Liver (tissue), 9 donors: Measurements from ENCODE around the gene USH2A. TPM values are rescaled to one million over a fixed set of nuclear protein-coding genes. Genes with fewer than 3 reads are reported as not detected.

Experiments used
- DNase-seq: peaks from one replicate; pipeline ENCODE4 v3.0.0-alpha.2; 2017; ENCODE audit warnings: low spot score
- H3K27ac ChIP-seq, 2 donors: one replicate each; pipeline ENCODE4 v1.7.0; 2013; ENCODE audit warnings: inconsistent platforms in 2 of 2, low read length in 2 of 2, control low read depth in 1 of 2, low read depth in 1 of 2, mild to moderate bottlenecking in 1 of 2
- H3K27me3 ChIP-seq, 4 donors: one replicate each; pipeline versions ENCODE4 v1.6.1 to v1.7.0; 2013; ENCODE audit warnings: low read length in 3 of 4, inconsistent platforms in 1 of 4, mild to moderate bottlenecking in 1 of 4, moderate library complexity in 1 of 4; ENCODE audit not compliant: control insufficient read depth in 4 of 4, insufficient read depth in 4 of 4
- H3K36me3 ChIP-seq, 4 donors: one replicate each; pipeline versions ENCODE4 v1.6.1 to v1.7.0; 2013; ENCODE audit warnings: low read length in 3 of 4, mild to moderate bottlenecking in 3 of 4, low read depth in 1 of 4, moderate library complexity in 1 of 4; ENCODE audit not compliant: control insufficient read depth in 4 of 4, insufficient read depth in 3 of 4
- H3K4me1 ChIP-seq, 4 donors: one replicate each; pipeline versions ENCODE4 v1.6.1 to v1.7.0; 2013; ENCODE audit warnings: low read length in 3 of 4, mild to moderate bottlenecking in 3 of 4, moderate library complexity in 1 of 4; ENCODE audit not compliant: control insufficient read depth in 4 of 4, insufficient read depth in 4 of 4
- H3K4me3 ChIP-seq, 3 donors: one replicate each; pipeline versions ENCODE4 v1.6.1 to v1.7.0; 2013; ENCODE audit warnings: low read length in 3 of 3, control low read depth in 1 of 3, low read depth in 1 of 3, mild to moderate bottlenecking in 1 of 3
- H3K9ac ChIP-seq, 2 donors: one replicate each; pipeline ENCODE4 v1.7.0; 2013; ENCODE audit warnings: low read length in 2 of 2, mild to moderate bottlenecking in 2 of 2, moderate library complexity in 2 of 2, control low read depth in 1 of 2, low read depth in 1 of 2
- H3K9me3 ChIP-seq, 4 donors: one replicate each; pipeline versions ENCODE4 v1.6.1 to v1.7.0; 2013; ENCODE audit warnings: low read length in 3 of 4; ENCODE audit not compliant: control insufficient read depth in 4 of 4
- EGR1 ChIP-seq, 2 donors: IDR thresholded peaks; 2 replicates each; pipeline ENCODE4 v1.6.1; 2016 to 2018; ENCODE audit warnings: antibody characterized with exemption in 2 of 2, low read depth in 2 of 2
- FOXA1 ChIP-seq: IDR thresholded peaks from 2 replicates; pipeline ENCODE4 v1.6.1; 2016; ENCODE audit warnings: antibody characterized with exemption
- FOXA2 ChIP-seq: IDR thresholded peaks from 2 replicates; pipeline ENCODE4 v1.6.1; 2016; ENCODE audit warnings: antibody characterized with exemption
- GABPA ChIP-seq, 2 donors: IDR thresholded peaks in 1 of 2; conservative IDR thresholded peaks in 1 of 2; 2 replicates each; pipeline ENCODE4 v1.6.1; 2016; ENCODE audit warnings: antibody characterized with exemption in 2 of 2, mild to moderate bottlenecking in 1 of 2, moderate library complexity in 1 of 2
- HNF4A ChIP-seq, 2 donors: conservative IDR thresholded peaks; 2 replicates each; pipeline ENCODE4 v1.6.1; 2016; ENCODE audit warnings: antibody characterized with exemption in 2 of 2, mild to moderate bottlenecking in 2 of 2
- HNF4G ChIP-seq: IDR thresholded peaks from 2 replicates; pipeline ENCODE4 v1.6.1; 2016; ENCODE audit warnings: antibody characterized with exemption
- JUND ChIP-seq, 2 donors: IDR thresholded peaks; 2 replicates each; pipeline ENCODE4 v1.6.1; 2016; ENCODE audit warnings: antibody characterized with exemption in 2 of 2
- NR2F2 ChIP-seq: IDR thresholded peaks from 2 replicates; pipeline ENCODE4 v1.6.1; 2016; ENCODE audit warnings: antibody characterized with exemption
- RAD21 ChIP-seq, 2 donors: IDR thresholded peaks; 2 replicates each; pipeline ENCODE4 v1.6.1; 2016; ENCODE audit warnings: antibody characterized with exemption in 2 of 2, mild to moderate bottlenecking in 2 of 2
- RXRA ChIP-seq, 2 donors: IDR thresholded peaks; 2 replicates each; pipeline ENCODE4 v1.6.1; 2017 to 2018; ENCODE audit warnings: antibody characterized with exemption in 2 of 2, mild to moderate bottlenecking in 1 of 2
- SP1 ChIP-seq: IDR thresholded peaks from 2 replicates; pipeline ENCODE4 v1.6.1; 2018; ENCODE audit warnings: antibody characterized with exemption, mild to moderate bottlenecking
- TAF1 ChIP-seq: conservative IDR thresholded peaks from 2 replicates; pipeline ENCODE4 v1.6.1; 2016; ENCODE audit warnings: antibody characterized with exemption, mild to moderate bottlenecking
- YY1 ChIP-seq: IDR thresholded peaks from 2 replicates; pipeline ENCODE4 v1.6.1; 2016; ENCODE audit warnings: antibody characterized with exemption, mild to moderate bottlenecking
- WGBS: extraction: QIAGEN DNeasy Blood & Tissue Kit; methylation state at CpG from one replicate; pipeline ENCODE4 v1.1.7; 2013; 5-methylcytosine and 5-hydroxymethylcytosine counted together
- polyA plus RNA-seq, 2 donors: library from polyadenylated mRNA; stranded (reverse) in 1 of 2; unstranded in 1 of 2; fragments of 200-250 nt in 1 of 2; fragments of >200 nt in 1 of 2; fragmentation: Nextera tagmentation in 1 of 2; extraction: Ambion mirVana in 1 of 2; gene quantifications; one replicate each; pipeline versions ENCODE4 v1.2.1 to v1.2.3, GENCODE V29; 2013 to 2015
- total RNA-seq, 2 donors: library from RNA; depleted of rRNA; stranded (reverse); fragments of >200 nt; gene quantifications; one replicate each; pipeline ENCODE4 v1.2.3, GENCODE V29; 2014
- TF ChIP-seq, protein P1 (sequence below): fragments of 150-350 bp; IDR thresholded peaks from 2 replicates; pipeline ENCODE4 v1.5.1; 2017; ENCODE audit warnings: improper control_type of control experiment, low read depth, low read length; ENCODE audit not compliant: missing input control
- TF ChIP-seq, protein P2 (sequence below): IDR thresholded peaks from 2 replicates; pipeline ENCODE4 v1.6.1; 2016; ENCODE audit warnings: antibody characterized with exemption, mild to moderate bottlenecking
- TF ChIP-seq, protein P3 (sequence below): IDR thresholded peaks from 2 replicates; pipeline ENCODE4 v1.6.1; 2016; ENCODE audit warnings: antibody characterized with exemption
- TF ChIP-seq, protein P4 (sequence below): IDR thresholded peaks from 2 replicates; pipeline ENCODE4 v1.6.1; 2016; ENCODE audit warnings: antibody characterized with exemption
- TF ChIP-seq, protein P5 (sequence below): IDR thresholded peaks from 2 replicates; pipeline ENCODE4 v1.6.1; 2016; ENCODE audit warnings: antibody characterized with exemption
- donor health status: healthy.
- donor health status: healthy.
- donor health status: healthy.
- donor health status: healthy.
- donor health status: healthy.

USH2A gene
- total and polyA plus RNA-seq, 4 donors, result 0.14 to 1.0 (median 0.31) TPM

DNA sequence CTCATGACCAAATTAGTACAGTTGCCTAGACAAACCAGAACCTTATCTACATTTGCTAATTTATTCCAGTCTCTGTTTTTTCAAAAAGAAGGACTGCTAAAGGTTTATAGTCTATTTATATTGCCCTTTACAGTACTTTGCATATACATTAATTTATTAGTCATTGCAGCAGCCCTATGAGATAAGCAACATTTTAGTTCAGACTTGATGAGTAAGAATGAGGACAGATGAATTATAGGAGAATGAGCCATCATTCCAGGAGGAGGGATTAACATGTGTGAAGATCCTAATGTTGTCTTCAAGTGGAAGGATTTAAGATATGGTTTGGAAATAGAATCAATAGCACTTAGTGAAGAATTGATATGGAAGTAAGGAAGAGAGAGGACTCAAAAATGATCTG, 703.7 kb downstream of the USH2A start:
- Histone ChIP-seq H3K27me3 (no peaks in the 10 kb centered on the region), H3K36me3 (no peaks in the 10 kb centered on the region), H3K4me1 (peaks cover 3 to 16% (median 14%) of the 10 kb centered on the region in 4 donors), H3K4me3 (no peak overlapping the region), H3K9me3 (no peaks in the 10 kb centered on the region), H3K9ac (no peak overlapping the region), H3K27ac (no peak overlapping the region)
- no peak for TF ChIP-seq EGR1 (IDR thresholded peaks at IDR 0.05; ENCODE audit: low read depth in 2 of 2)
- no peak for TF ChIP-seq HNF4A (conservative IDR thresholded peaks at IDR 0.05)
- TF ChIP-seq, protein P1, sequence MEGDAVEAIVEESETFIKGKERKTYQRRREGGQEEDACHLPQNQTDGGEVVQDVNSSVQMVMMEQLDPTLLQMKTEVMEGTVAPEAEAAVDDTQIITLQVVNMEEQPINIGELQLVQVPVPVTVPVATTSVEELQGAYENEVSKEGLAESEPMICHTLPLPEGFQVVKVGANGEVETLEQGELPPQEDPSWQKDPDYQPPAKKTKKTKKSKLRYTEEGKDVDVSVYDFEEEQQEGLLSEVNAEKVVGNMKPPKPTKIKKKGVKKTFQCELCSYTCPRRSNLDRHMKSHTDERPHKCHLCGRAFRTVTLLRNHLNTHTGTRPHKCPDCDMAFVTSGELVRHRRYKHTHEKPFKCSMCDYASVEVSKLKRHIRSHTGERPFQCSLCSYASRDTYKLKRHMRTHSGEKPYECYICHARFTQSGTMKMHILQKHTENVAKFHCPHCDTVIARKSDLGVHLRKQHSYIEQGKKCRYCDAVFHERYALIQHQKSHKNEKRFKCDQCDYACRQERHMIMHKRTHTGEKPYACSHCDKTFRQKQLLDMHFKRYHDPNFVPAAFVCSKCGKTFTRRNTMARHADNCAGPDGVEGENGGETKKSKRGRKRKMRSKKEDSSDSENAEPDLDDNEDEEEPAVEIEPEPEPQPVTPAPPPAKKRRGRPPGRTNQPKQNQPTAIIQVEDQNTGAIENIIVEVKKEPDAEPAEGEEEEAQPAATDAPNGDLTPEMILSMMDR, result no peak
- TF ChIP-seq GABPA (IDR thresholded peaks at IDR 0.05 in 1 of 2, conservative IDR thresholded peaks at IDR 0.05 in 1 of 2), result no peak
- no peak for TF ChIP-seq FOXA1
- no peak for TF ChIP-seq TAF1
- no peak for TF ChIP-seq FOXA2
- no peak for DNase-seq

DNA sequence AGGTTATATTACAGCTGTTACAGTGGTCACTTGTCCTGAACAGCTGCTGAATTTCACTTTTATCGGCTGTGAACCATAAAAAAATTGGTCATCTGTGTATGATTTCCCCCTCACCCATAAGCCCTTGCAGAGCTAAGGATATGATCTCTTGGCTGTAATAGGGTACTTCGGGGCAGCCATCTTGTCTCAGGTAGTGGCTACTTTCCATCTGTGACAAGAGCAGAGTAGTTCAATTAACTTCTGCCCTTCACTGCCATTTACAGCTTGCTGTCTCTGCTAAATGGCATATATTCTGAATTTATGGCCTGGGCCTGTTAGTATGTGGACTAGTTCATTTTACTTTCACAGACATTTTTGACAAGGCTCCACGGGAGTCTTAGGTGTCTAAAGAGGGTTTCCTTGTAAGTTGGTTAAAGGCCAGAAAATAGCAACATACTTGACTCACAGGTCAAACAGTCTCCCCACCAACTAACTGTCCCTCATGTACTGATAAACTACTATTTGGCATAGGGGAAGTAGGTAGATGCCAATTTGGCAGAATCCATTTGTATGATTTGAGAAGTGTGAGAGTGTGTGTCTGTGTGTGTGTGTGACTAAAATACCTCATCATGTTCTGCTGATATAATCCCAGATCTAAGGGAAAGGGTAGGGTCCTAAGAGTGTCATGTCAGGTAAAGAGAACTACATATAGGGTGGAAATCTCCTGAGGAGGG, 704.5 kb downstream of the USH2A start:
- 38% methylated on average over 3 of the region's 3 CpGs for WGBS
- Histone ChIP-seq H3K36me3 (no peaks in the 10 kb centered on the region), H3K9me3 (no peaks in the 10 kb centered on the region), H3K9ac (no peak overlapping the region), H3K27ac (no peak overlapping the region), H3K4me1 (peaks cover 3 to 16% (median 14%) of the 10 kb centered on the region in 4 donors), H3K4me3 (no peak overlapping the region), H3K27me3 (no peaks in the 10 kb centered on the region)
- DNase-seq, result no peak
- TF ChIP-seq, protein P2, sequence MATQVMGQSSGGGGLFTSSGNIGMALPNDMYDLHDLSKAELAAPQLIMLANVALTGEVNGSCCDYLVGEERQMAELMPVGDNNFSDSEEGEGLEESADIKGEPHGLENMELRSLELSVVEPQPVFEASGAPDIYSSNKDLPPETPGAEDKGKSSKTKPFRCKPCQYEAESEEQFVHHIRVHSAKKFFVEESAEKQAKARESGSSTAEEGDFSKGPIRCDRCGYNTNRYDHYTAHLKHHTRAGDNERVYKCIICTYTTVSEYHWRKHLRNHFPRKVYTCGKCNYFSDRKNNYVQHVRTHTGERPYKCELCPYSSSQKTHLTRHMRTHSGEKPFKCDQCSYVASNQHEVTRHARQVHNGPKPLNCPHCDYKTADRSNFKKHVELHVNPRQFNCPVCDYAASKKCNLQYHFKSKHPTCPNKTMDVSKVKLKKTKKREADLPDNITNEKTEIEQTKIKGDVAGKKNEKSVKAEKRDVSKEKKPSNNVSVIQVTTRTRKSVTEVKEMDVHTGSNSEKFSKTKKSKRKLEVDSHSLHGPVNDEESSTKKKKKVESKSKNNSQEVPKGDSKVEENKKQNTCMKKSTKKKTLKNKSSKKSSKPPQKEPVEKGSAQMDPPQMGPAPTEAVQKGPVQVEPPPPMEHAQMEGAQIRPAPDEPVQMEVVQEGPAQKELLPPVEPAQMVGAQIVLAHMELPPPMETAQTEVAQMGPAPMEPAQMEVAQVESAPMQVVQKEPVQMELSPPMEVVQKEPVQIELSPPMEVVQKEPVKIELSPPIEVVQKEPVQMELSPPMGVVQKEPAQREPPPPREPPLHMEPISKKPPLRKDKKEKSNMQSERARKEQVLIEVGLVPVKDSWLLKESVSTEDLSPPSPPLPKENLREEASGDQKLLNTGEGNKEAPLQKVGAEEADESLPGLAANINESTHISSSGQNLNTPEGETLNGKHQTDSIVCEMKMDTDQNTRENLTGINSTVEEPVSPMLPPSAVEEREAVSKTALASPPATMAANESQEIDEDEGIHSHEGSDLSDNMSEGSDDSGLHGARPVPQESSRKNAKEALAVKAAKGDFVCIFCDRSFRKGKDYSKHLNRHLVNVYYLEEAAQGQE, result no peak
- TF ChIP-seq RAD21 (IDR thresholded peaks at IDR 0.05), result no peak
- TF ChIP-seq RXRA (IDR thresholded peaks at IDR 0.05), result no peak
- TF ChIP-seq, protein P3, sequence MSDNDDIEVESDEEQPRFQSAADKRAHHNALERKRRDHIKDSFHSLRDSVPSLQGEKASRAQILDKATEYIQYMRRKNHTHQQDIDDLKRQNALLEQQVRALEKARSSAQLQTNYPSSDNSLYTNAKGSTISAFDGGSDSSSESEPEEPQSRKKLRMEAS, result no peak
- no peak for TF ChIP-seq FOXA1
- TF ChIP-seq SP1, result no peak
- no peak for TF ChIP-seq FOXA2
- TF ChIP-seq EGR1 (IDR thresholded peaks at IDR 0.05; ENCODE audit: low read depth in 2 of 2), result no peak
- TF ChIP-seq JUND (IDR thresholded peaks at IDR 0.05), result no peak
- no peak for TF ChIP-seq YY1
- TF ChIP-seq, protein P4, sequence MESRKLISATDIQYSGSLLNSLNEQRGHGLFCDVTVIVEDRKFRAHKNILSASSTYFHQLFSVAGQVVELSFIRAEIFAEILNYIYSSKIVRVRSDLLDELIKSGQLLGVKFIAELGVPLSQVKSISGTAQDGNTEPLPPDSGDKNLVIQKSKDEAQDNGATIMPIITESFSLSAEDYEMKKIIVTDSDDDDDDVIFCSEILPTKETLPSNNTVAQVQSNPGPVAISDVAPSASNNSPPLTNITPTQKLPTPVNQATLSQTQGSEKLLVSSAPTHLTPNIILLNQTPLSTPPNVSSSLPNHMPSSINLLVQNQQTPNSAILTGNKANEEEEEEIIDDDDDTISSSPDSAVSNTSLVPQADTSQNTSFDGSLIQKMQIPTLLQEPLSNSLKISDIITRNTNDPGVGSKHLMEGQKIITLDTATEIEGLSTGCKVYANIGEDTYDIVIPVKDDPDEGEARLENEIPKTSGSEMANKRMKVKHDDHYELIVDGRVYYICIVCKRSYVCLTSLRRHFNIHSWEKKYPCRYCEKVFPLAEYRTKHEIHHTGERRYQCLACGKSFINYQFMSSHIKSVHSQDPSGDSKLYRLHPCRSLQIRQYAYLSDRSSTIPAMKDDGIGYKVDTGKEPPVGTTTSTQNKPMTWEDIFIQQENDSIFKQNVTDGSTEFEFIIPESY, result no peak
- no peak for TF ChIP-seq GABPA (IDR thresholded peaks at IDR 0.05 in 1 of 2, conservative IDR thresholded peaks at IDR 0.05 in 1 of 2)
- no peak for TF ChIP-seq HNF4A (conservative IDR thresholded peaks at IDR 0.05)
- no peak for TF ChIP-seq HNF4G
- TF ChIP-seq NR2F2, result no peak
- TF ChIP-seq TAF1, result no peak
- TF ChIP-seq, protein P5, sequence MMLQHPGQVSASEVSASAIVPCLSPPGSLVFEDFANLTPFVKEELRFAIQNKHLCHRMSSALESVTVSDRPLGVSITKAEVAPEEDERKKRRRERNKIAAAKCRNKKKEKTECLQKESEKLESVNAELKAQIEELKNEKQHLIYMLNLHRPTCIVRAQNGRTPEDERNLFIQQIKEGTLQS, result no peak
- TF ChIP-seq, protein P1, result no peak
